ENCODE measurements around the gene CDH16. TPM values are rescaled to one million over a fixed set of nuclear protein-coding genes. Genes with fewer than 3 reads are reported as not detected.
A peak's percentile ranks its signal among the peaks of the same experiment; 100 is the strongest.
"Not testable (repeated sequence)": the region's sequence is repeated elsewhere in the genome, so short reads cannot be mapped to it uniquely, and the experiment has no call there.

Gene CDH16
- total RNA-seq, 2 donors from 2014 or later, result not detected

- H3K4me1 Mint-ChIP-seq, result peaks cover 14% of the 10 kb centered on the region
- Histone ChIP-seq H3K36me3 (ENCODE audit: control insufficient read depth, insufficient read depth, low read length) (peaks cover 30% of the 10 kb centered on the region), H3K4me3 (ENCODE audit: low read length) (no peak overlapping the region), H3K4me1 (ENCODE audit: control insufficient read depth, insufficient read depth, low read length) (peaks cover 14% of the 10 kb centered on the region), H3K27me3 (ENCODE audit: control insufficient read depth, insufficient read depth, low read length, poor library complexity, severe bottlenecking) (no peaks in the 10 kb centered on the region), H3K9ac (ENCODE audit: extremely low read depth, low read length, poor library complexity, severe bottlenecking) (no peak overlapping the region), H3K27ac (ENCODE audit: low read depth, low read length) (no peak overlapping the region), H3K9me3 (ENCODE audit: control insufficient read depth, low read length) (no peaks in the 10 kb centered on the region)
- peaks cover 19% of the 10 kb centered on the region for H3K36me3 Mint-ChIP-seq (ENCODE audit: low read depth)
- no peak for TF ChIP-seq CTCF (conservative IDR thresholded peaks at IDR 0.05)
- 94 to 100% methylated on average over 6 of the region's 6 CpGs for WGBS, 2 experiments (ENCODE audit: insufficient coverage in 1 of 2, insufficient read length in 1 of 2)
- peaks cover 8% of the 10 kb centered on the region for H3K27me3 Mint-ChIP-seq (ENCODE audit: insufficient read depth)
- H3K27ac Mint-ChIP-seq, result no peak overlapping the region
- H3K4me3 Mint-ChIP-seq, result peak overlapping the region; percentile 98
- DNase-seq, result no peak
- no peaks in the 10 kb centered on the region for H3K9me3 Mint-ChIP-seq
These were observed 17.8 kb upstream of the CDH16 start for GRCh38 chr16:66936462-66936861.

- Mint-ChIP-seq H3K4me3 (peak within 1 kb of the TSS; percentile 98), H3K4me1 (peaks cover 18% of the 10 kb centered on the region), H3K36me3 (ENCODE audit: low read depth) (peaks cover 19% of the 10 kb centered on the region), H3K27ac (peak within 1 kb of the TSS; percentile 91), H3K9me3 (no peaks in the 10 kb centered on the region), H3K27me3 (ENCODE audit: insufficient read depth) (peaks cover 8% of the 10 kb centered on the region)
- Histone ChIP-seq H3K9ac (ENCODE audit: extremely low read depth, low read length, poor library complexity, severe bottlenecking) (peak within 1 kb of the TSS; percentile 77), H3K4me3 (ENCODE audit: low read length) (peak within 1 kb of the TSS; percentile 99), H3K27ac (ENCODE audit: low read depth, low read length) (peak within 1 kb of the TSS; percentile 44), H3K4me1 (ENCODE audit: control insufficient read depth, insufficient read depth, low read length) (peaks cover 18% of the 10 kb centered on the region), H3K36me3 (ENCODE audit: control insufficient read depth, insufficient read depth, low read length) (peaks cover 29% of the 10 kb centered on the region), H3K27me3 (ENCODE audit: control insufficient read depth, insufficient read depth, low read length, poor library complexity, severe bottlenecking) (no peaks in the 10 kb centered on the region), H3K9me3 (ENCODE audit: control insufficient read depth, low read length) (no peaks in the 10 kb centered on the region)
- WGBS, 2 experiments (ENCODE audit: insufficient coverage in 1 of 2, insufficient read length in 1 of 2), result 69 to 73% methylated on average over 14 to 44 of the region's 44 CpGs
- TF ChIP-seq CTCF (conservative IDR thresholded peaks at IDR 0.05), result no peak
- peak; percentile 68 for DNase-seq
These were observed 16.8 kb upstream of the CDH16 start, which contains the start of gene CES2 for GRCh38 chr16:66935314-66936011. Gene CES2, plus strand, starts transcription at chr16:66935516. Its CDS starts 120 bp downstream, at chr16:66935636.

GRCh38 chr16:66934839-66935313 lies 16.2 kb upstream of the CDH16 start:
- WGBS, 2 experiments (ENCODE audit: insufficient coverage in 1 of 2, insufficient read length in 1 of 2), result 12 to 14% methylated on average over 8 to 16 of the region's 24 CpGs
- H3K9me3 Mint-ChIP-seq; DNase-seq; H3K9me3 ChIP-seq (ENCODE audit: control insufficient read depth, low read length); H3K27me3 ChIP-seq (ENCODE audit: control insufficient read depth, insufficient read depth, low read length, poor library complexity, severe bottlenecking); H3K27me3 Mint-ChIP-seq (ENCODE audit: insufficient read depth); H3K27ac ChIP-seq (ENCODE audit: low read depth, low read length): not testable (repeated sequence)
- Mint-ChIP-seq H3K4me1 (peaks cover 21% of the 10 kb centered on the region), H3K27ac (peak overlapping the region; percentile 91), H3K36me3 (ENCODE audit: low read depth) (peaks cover 19% of the 10 kb centered on the region), H3K4me3 (peak overlapping the region; percentile 98)
- Histone ChIP-seq H3K9ac (ENCODE audit: extremely low read depth, low read length, poor library complexity, severe bottlenecking) (peak overlapping the region; percentile 77), H3K4me1 (ENCODE audit: control insufficient read depth, insufficient read depth, low read length) (peaks cover 22% of the 10 kb centered on the region), H3K36me3 (ENCODE audit: control insufficient read depth, insufficient read depth, low read length) (peaks cover 25% of the 10 kb centered on the region), H3K4me3 (ENCODE audit: low read length) (peak overlapping the region; percentile 99)

Data from endodermal cell (in vitro differentiated cells).